ENCODE results near the gene FARP2.

The FARP2 gene

GRCh38 chr2:241478166-241478565 is 122.1 kb downstream of the FARP2 start:
- H3K36me3 ChIP-seq (ENCODE audit: control insufficient read depth, insufficient read depth, low read length): no peaks in the 10 kb centered on the region
- H3K4me1 ChIP-seq (ENCODE audit: control insufficient read depth, insufficient read depth, low read length, poor library complexity, severe bottlenecking): no peaks in the 10 kb centered on the region
- no peak overlapping the region for H3K4me3 ChIP-seq (ENCODE audit: extremely low read depth, insufficient read depth, low read length, poor library complexity, severe bottlenecking)
- H3K27ac ChIP-seq (ENCODE audit: low read depth, low read length, severe bottlenecking): no peak overlapping the region
- H3K9me3 ChIP-seq (ENCODE audit: control insufficient read depth, low read length): no peaks in the 10 kb centered on the region
- 91 to 92% methylated on average over 7 to 8 of the region's 8 CpGs for WGBS, 2 experiments (ENCODE audit: insufficient coverage in 2 of 2)

- no peak overlapping the region for H3K27ac ChIP-seq (ENCODE audit: low read depth, low read length, severe bottlenecking)
- 95 to 96% methylated on average over 14 to 17 of the region's 18 CpGs for WGBS, 2 experiments (ENCODE audit: insufficient coverage in 2 of 2)
- no peaks in the 10 kb centered on the region for H3K36me3 ChIP-seq (ENCODE audit: control insufficient read depth, insufficient read depth, low read length)
- H3K9me3 ChIP-seq (ENCODE audit: control insufficient read depth, low read length): no peaks in the 10 kb centered on the region
- H3K4me3 ChIP-seq (ENCODE audit: extremely low read depth, insufficient read depth, low read length, poor library complexity, severe bottlenecking): no peak overlapping the region
- H3K4me1 ChIP-seq (ENCODE audit: control insufficient read depth, insufficient read depth, low read length, poor library complexity, severe bottlenecking): no peaks in the 10 kb centered on the region
Observed at GRCh38 chr2:241479026-241479898, 123.2 kb downstream of the FARP2 start.

- no CpG with 5 or more reads among the region's 1 CpG for WGBS, 2 experiments (ENCODE audit: insufficient coverage in 2 of 2)
- H3K4me1 ChIP-seq (ENCODE audit: control insufficient read depth, insufficient read depth, low read length, poor library complexity, severe bottlenecking): no peaks in the 10 kb centered on the region
- H3K9me3 ChIP-seq (ENCODE audit: control insufficient read depth, low read length): no peaks in the 10 kb centered on the region
- H3K4me3 ChIP-seq (ENCODE audit: extremely low read depth, insufficient read depth, low read length, poor library complexity, severe bottlenecking): no peak overlapping the region
- no peak overlapping the region for H3K27ac ChIP-seq (ENCODE audit: low read depth, low read length, severe bottlenecking)
- no peaks in the 10 kb centered on the region for H3K36me3 ChIP-seq (ENCODE audit: control insufficient read depth, insufficient read depth, low read length)
Observed at GRCh38 chr2:241481687-241482086, 125.6 kb downstream of the FARP2 start.

- 85 to 86% methylated on average over 11 to 12 of the region's 20 CpGs for WGBS, 2 experiments (ENCODE audit: insufficient coverage in 2 of 2)
- H3K9me3 ChIP-seq (ENCODE audit: control insufficient read depth, low read length): no peaks in the 10 kb centered on the region
- H3K4me3 ChIP-seq (ENCODE audit: extremely low read depth, insufficient read depth, low read length, poor library complexity, severe bottlenecking): no peak overlapping the region
- H3K36me3 ChIP-seq (ENCODE audit: control insufficient read depth, insufficient read depth, low read length): no peaks in the 10 kb centered on the region
- H3K4me1 ChIP-seq (ENCODE audit: control insufficient read depth, insufficient read depth, low read length, poor library complexity, severe bottlenecking): no peaks in the 10 kb centered on the region
- H3K27ac ChIP-seq (ENCODE audit: low read depth, low read length, severe bottlenecking): no peak overlapping the region
Observed at GRCh38 chr2:241482126-241482955, 126.3 kb downstream of the FARP2 start.

- Histone ChIP-seq H3K9me3 (ENCODE audit: control insufficient read depth, low read length) (no peaks in the 10 kb centered on the region), H3K36me3 (ENCODE audit: control insufficient read depth, insufficient read depth, low read length) (no peaks in the 10 kb centered on the region), H3K27ac (ENCODE audit: low read depth, low read length, severe bottlenecking) (no peak overlapping the region), H3K4me3 (ENCODE audit: extremely low read depth, insufficient read depth, low read length, poor library complexity, severe bottlenecking) (no peak overlapping the region), H3K4me1 (ENCODE audit: control insufficient read depth, insufficient read depth, low read length, poor library complexity, severe bottlenecking) (no peaks in the 10 kb centered on the region)
- 89 to 99% methylated on average over 8 of the region's 9 CpGs for WGBS, 2 experiments (ENCODE audit: insufficient coverage in 2 of 2)
Observed at GRCh38 chr2:241483305-241483704, 127.2 kb downstream of the FARP2 start.

- Histone ChIP-seq H3K27ac (ENCODE audit: low read depth, low read length, severe bottlenecking) (no peak overlapping the region), H3K36me3 (ENCODE audit: control insufficient read depth, insufficient read depth, low read length) (peaks cover 5% of the 10 kb centered on the region), H3K4me3 (ENCODE audit: extremely low read depth, insufficient read depth, low read length, poor library complexity, severe bottlenecking) (no peak overlapping the region), H3K4me1 (ENCODE audit: control insufficient read depth, insufficient read depth, low read length, poor library complexity, severe bottlenecking) (no peaks in the 10 kb centered on the region), H3K9me3 (ENCODE audit: control insufficient read depth, low read length) (no peaks in the 10 kb centered on the region)
- 85 to 89% methylated on average over 1 of the region's 1 CpG for WGBS, 2 experiments (ENCODE audit: insufficient coverage in 2 of 2)
Observed at GRCh38 chr2:241485172-241485911, 129.3 kb downstream of the FARP2 start.

GRCh38 chr2:241489088-241489487 is 133.0 kb downstream of the FARP2 start:
- Histone ChIP-seq H3K36me3 (ENCODE audit: control insufficient read depth, insufficient read depth, low read length) (peaks cover 30% of the 10 kb centered on the region), H3K4me1 (ENCODE audit: control insufficient read depth, insufficient read depth, low read length, poor library complexity, severe bottlenecking) (no peaks in the 10 kb centered on the region), H3K9me3 (ENCODE audit: control insufficient read depth, low read length) (no peaks in the 10 kb centered on the region), H3K27ac (ENCODE audit: low read depth, low read length, severe bottlenecking) (no peak overlapping the region), H3K4me3 (ENCODE audit: extremely low read depth, insufficient read depth, low read length, poor library complexity, severe bottlenecking) (no peak overlapping the region)
- 83% methylated on average over 1 of the region's 3 CpGs; no CpG with 5 or more reads in 1 of the 2 experiments for WGBS, 2 experiments (ENCODE audit: insufficient coverage in 2 of 2)

- Histone ChIP-seq H3K4me3 (ENCODE audit: extremely low read depth, insufficient read depth, low read length, poor library complexity, severe bottlenecking) (no peak overlapping the region), H3K36me3 (ENCODE audit: control insufficient read depth, insufficient read depth, low read length) (peaks cover 39% of the 10 kb centered on the region), H3K4me1 (ENCODE audit: control insufficient read depth, insufficient read depth, low read length, poor library complexity, severe bottlenecking) (no peaks in the 10 kb centered on the region), H3K27ac (ENCODE audit: low read depth, low read length, severe bottlenecking) (no peak overlapping the region), H3K9me3 (ENCODE audit: control insufficient read depth, low read length) (no peaks in the 10 kb centered on the region)
- WGBS, 2 experiments (ENCODE audit: insufficient coverage in 2 of 2): 95 to 97% methylated on average over 13 to 15 of the region's 15 CpGs
Observed at GRCh38 chr2:241489733-241490680, 133.9 kb downstream of the FARP2 start.

- 90 to 91% methylated on average over 8 to 14 of the region's 16 CpGs for WGBS, 2 experiments (ENCODE audit: insufficient coverage in 2 of 2)
- H3K4me3 ChIP-seq (ENCODE audit: extremely low read depth, insufficient read depth, low read length, poor library complexity, severe bottlenecking): no peak overlapping the region
- H3K9me3 ChIP-seq (ENCODE audit: control insufficient read depth, low read length): no peaks in the 10 kb centered on the region
- no peaks in the 10 kb centered on the region for H3K4me1 ChIP-seq (ENCODE audit: control insufficient read depth, insufficient read depth, low read length, poor library complexity, severe bottlenecking)
- H3K27ac ChIP-seq (ENCODE audit: low read depth, low read length, severe bottlenecking): no peak overlapping the region
- H3K36me3 ChIP-seq (ENCODE audit: control insufficient read depth, insufficient read depth, low read length): peaks cover 49% of the 10 kb centered on the region
Observed at GRCh38 chr2:241490825-241491506, 134.9 kb downstream of the FARP2 start.

Measured in mesodermal cell (in vitro differentiated cells).